HG03439 (cell line): ENCODE data around the gene STIM2.
"Not testable (repeated sequence)": the region's sequence is repeated elsewhere in the genome, so short reads cannot be mapped to it uniquely, and the experiment has no call there.

Experiments used
- ATAC-seq: cut with Tn5 transposase; IDR thresholded peaks from one replicate; pipeline ENCODE4 v1.9.1; 2021; ENCODE audit warnings: mild to moderate bottlenecking, moderate library complexity; ENCODE audit not compliant: unreplicated experiment

The STIM2 gene

GRCh38 chr4:26860157-26860921 is at the start of gene STIM2:
TSS of gene STIM2 (plus strand) at chr4:26860841.
- peak; percentile 74 for ATAC-seq

GRCh38 chr4:26811571-26811970 is 49.1 kb upstream of the STIM2 start:
- ATAC-seq: not testable (repeated sequence)

- ATAC-seq: no peak
These were observed 48.5 kb upstream of the STIM2 start for GRCh38 chr4:26812049-26812714.

- no peak for ATAC-seq
These were observed 46.9 kb upstream of the STIM2 start for GRCh38 chr4:26813698-26814097.

GRCh38 chr4:26815199-26815598 is 45.4 kb upstream of the STIM2 start:
- ATAC-seq: no peak

DNA sequence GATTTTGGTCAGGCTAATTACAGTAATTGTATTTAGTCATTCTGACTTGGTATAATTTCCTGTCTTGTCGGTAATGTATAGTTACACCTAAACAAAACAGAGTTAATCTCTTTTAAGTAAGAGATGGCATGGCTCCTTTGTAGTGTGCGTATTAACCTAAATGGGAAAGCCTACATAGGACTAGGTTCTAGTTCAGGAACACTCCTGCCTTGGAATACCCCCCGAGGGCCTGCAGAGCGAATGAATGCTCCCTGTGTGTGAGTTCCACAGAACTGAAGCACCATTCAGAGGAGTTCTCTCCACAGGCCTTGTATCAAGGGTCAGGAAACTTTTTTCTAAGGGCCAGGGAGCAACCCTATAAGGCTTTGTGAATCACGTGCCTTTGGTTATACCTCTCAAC is 44.9 kb upstream of the STIM2 start:
- no peak for ATAC-seq

DNA sequence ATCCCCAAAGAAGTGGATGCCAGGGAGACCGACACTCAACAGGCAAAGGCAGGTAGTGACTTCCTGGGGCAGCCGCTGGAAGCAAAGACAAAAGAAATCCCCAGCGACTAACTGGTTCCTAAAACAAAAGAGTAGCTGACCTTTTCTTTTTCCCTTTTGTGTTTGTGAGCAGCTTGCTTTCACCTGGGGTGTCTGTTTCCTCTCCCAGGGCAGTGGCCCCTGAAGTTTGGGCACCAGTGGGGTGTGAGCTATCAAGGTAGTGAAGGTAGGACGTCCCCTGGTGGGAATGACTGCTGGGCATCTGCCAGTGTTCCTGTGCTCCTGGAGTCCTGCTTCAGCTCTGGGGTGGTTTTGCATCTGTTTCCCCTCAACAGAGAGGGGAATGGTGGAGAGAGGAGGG is 41.6 kb upstream of the STIM2 start:
- ATAC-seq: no peak

- ATAC-seq: no peak
These were observed 41.1 kb upstream of the STIM2 start for GRCh38 chr4:26819478-26820095.

DNA sequence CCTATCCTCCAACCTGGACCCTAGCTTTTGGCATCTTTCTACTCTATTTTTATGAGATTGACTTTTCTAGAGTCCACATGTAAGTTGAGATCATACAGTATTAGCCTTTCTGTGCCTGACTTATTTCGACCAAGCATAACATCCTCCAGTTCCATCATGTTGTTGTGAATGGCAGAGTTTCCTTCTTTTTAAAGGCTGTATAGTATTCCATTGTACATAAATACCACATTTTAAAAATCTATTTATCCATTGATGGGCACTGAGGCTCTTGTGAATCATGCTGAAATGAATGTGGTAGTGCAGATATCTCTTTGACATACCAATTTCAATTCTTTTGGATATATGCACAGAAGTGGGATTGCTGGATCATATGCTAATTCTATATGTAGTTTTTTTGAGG is 40.3 kb upstream of the STIM2 start:
- no peak for ATAC-seq

- ATAC-seq: no peak
These were observed 39.6 kb upstream of the STIM2 start for GRCh38 chr4:26821031-26821430.

DNA sequence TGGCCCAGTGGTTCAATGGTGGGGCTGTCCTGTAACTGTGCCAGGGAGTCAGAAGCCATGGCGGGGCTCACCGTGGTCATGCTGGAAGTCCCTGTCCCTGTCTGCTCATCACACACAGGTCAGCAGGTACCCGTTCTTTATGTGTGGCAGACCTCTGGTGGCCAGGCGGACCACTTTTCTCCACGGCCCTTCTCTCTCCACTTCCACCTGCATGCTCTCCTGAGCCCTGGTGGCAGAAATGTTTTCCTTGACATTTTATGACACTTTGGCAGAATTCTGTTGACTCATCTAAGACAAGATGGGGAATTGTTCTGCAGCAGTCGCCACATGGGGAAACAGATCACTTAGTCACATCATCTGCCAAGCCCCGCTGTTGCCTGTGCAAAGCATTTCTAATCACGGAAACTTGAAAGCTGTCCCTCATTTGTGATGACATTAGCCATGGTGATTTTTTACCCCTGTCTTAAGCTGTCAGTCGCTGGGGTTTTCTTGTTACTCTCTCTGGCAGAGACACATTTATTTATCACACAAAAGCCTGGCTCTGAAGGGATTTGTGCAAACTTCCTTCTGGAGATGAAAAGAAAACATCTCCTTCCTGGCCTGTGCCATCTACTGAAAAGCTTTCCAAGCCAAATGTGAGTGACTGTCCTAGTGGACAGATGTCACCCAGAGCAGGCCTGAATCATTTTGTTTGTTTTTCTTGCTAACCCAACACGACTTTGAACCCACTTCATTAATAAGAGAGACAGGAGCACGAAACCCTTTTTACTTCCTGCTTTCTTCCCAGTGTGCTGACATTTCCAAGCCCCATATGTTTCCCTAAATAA is 38.8 kb upstream of the STIM2 start:
- ATAC-seq: no peak

GRCh38 chr4:26822546-26822945 is 38.1 kb upstream of the STIM2 start:
- peak; percentile 59 for ATAC-seq

- not testable (repeated sequence) for ATAC-seq
These were observed 37.7 kb upstream of the STIM2 start for GRCh38 chr4:26822974-26823373.

DNA sequence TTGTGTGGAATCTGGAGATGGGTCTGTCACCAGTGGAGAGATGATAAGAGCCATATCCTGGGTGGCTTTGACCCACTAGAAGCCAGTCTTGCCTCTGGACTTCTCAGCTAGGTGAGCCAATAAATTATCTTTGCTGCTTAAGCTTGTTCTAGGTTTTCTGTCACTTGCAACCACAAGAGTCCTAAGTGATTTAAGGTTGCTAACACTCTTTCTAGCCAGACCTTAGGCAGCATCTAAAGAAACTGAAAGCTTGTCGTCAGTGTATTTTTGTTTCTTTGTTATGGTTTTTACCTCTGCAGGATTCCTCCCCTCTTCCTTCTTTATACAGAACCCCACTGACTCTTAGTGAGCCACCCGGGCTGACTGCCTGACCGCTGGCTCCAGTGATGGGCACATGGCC is 37.1 kb upstream of the STIM2 start:
- no peak for ATAC-seq

GRCh38 chr4:26824667-26825066 is 36.0 kb upstream of the STIM2 start:
- no peak for ATAC-seq

DNA sequence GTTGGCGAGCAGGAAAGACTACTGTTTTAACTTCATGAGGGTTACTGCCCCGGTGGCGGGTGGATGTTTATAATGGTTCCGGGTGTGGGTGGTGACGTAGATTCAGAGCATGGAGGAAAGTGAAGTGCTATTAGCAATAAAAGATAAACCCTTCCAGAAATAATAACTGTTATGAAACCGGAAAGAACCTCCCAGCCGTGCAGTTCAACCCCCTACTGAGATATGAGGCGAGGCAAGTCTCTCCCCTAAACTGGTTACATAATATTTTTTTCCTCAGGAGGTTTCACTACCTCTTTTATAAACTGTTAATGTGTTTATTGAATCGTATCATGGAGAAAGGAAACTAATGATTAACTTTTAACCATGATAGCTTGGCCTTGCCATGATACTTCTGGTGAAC is 33.9 kb upstream of the STIM2 start:
- peak; percentile 73 for ATAC-seq

DNA sequence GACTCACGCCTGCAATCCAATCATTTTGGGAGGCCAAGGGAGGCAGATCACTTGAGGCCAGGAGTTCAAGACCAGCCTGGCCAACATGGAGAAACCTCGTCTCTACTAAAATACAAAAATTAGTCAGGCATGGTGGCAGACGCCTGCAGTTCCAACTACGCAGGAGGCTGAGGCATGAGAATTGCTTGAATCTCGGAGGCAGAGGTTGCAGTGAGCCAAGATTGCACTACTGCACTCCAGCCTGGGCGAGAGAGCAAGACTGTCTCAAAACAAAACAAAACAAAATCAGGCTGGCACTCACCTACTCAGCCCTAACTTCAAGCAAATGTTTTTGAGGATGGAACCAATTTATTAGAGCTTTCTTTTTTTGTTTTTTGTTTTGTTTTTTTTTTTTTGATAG is 33.3 kb upstream of the STIM2 start:
- not testable (repeated sequence) for ATAC-seq

DNA sequence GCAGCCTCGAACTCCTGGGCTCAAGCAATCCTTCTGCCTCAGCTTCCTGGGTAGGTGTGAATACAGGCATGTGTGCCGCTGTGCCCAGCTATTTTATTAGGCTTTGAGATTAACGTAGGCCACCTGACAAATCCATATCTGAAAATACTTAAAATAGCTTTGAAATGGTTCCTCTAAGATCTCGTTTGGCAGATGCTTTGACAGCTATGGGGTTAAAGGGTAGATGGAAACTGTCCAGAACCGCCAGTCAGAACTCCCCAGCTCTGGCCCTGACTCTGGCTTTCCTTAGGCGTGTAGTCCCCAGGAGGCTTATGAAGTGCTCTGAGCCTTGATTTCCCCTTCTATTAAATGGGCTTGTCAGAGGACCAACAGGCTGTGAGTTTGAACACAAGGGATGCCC is 32.8 kb upstream of the STIM2 start:
- no peak for ATAC-seq

DNA sequence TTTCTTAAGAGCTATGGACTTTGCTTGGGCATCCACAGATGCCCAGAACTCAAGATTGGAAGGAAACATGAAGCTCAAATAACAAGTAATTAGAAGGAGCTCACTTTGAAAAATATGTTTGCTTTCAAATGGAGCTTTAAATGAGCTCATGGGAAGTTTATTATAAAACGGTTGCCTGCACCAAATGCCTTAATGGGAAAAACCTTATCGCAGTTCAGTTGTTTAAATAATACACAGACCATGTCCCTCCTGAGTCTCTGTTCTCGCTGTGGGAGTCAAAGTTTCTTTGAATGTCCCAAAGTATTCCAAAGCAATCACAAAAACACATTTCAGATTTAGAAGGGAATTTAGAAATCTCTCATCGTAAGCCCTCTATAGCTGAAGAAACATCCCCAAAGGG is 31.6 kb upstream of the STIM2 start:
- ATAC-seq: no peak

DNA sequence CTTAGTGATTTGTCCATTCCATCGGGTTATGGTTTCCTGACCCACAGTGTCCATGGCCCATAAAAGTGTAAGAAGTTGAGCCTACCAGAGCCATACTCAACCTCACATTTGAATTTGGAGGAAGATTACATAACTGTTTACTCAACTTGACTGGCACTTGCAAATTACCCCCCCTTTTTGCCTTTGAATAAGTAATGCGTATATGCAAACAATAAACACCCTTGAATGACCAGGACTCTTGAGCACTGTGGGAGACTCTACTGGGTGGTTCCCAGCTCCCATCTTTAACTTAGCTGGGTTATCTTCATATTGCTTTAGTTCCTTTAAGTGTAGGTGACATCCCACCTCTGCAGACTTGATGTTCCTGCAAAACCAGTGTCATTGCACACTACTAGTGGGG is 30.6 kb upstream of the STIM2 start:
- no peak for ATAC-seq

DNA sequence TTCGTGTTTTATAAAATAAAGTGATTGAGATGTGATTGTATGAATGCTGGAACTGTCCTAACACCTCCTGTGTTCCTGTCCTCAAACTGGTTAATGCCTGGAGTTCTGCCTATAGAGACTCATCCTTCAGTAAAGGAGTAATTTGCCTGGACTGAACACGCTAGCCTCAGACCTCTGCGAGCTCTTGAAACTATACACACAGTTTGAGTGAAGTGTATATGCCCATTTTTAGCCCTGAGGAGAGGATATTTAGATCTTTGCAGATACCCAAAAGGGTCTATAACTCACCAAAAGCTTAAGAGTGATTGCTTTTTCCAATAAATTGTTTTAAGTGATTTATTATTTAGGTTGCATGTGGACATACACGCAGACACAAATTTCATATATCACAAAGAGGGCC is 29.9 kb upstream of the STIM2 start:
- no peak for ATAC-seq
